Right ventricle myocardium inferior (tissue), 1 donor: ENCODE data around the gene MAFF. TPM values are rescaled to one million over a fixed set of nuclear protein-coding genes. Genes with fewer than 3 reads are reported as not detected.
A peak's percentile ranks its signal among the peaks of the same experiment; 100 is the strongest.
"Not testable (repeated sequence)": the region's sequence is repeated elsewhere in the genome, so short reads cannot be mapped to it uniquely, and the experiment has no call there.

Experiments
- ATAC-seq: fragments of 200-7000 bp; cut with Tn5 transposase; one replicate; pipeline ENCODE4 v1.9.1; 2020; ENCODE audit warnings: mild to moderate bottlenecking, moderate library complexity
- DNase-seq: peaks from one replicate; pipeline ENCODE4 v3.0.0; 2021; ENCODE audit errors: missing footprints
- intact Hi-C: fragments of 100-400 bp; cut with DNase I; formaldehyde crosslinking; loops from one replicate; pipeline ENCODE4 v1.11.0; 2022
- total RNA-seq: library from RNA; stranded (reverse); fragmentation: NEBNext Ultra II Directional; extraction: Animal tissue kit (Norgen Biotek cat#: 25700); gene quantifications from one replicate; pipeline ENCODE4 v1.2.1, GENCODE V29; 2021
- donor health status: DM: no; HTN: yes; CAD: no; lungs with severe emphysema.

Gene MAFF
- total RNA-seq, 1 donor from 2014 or later = 4.7 TPM

- no peak for ATAC-seq
- intact Hi-C loops = loop anchor here (5.0 kb wide), 1 partner anchor 142 kb away; the partner anchor contains the start of gene CSNK1E
- no peak for DNase-seq
These were observed 26.3 kb upstream of the MAFF start for GRCh38 chr22:38175206-38176118.

GRCh38 chr22:38176170-38176741, 25.5 kb upstream of the MAFF start:
- intact Hi-C loops = loop anchor here (5.0 kb wide), 1 partner anchor 141 kb away; the partner anchor contains the start of gene CSNK1E
- peak; percentile 86 for DNase-seq
- peak; percentile 66 for ATAC-seq

- no peak for DNase-seq
- intact Hi-C loops = loop anchor here (5.0 kb wide), 1 partner anchor 140 kb away; the partner anchor contains the start of gene CSNK1E
- no peak for ATAC-seq
These were observed 24.8 kb upstream of the MAFF start for GRCh38 chr22:38177044-38177443.

GRCh38 chr22:38177571-38177925, 24.2 kb upstream of the MAFF start:
- DNase-seq, ATAC-seq: not testable (repeated sequence)
- intact Hi-C loops = loop anchor here (5.0 kb wide), 1 partner anchor 140 kb away; the partner anchor contains the start of gene CSNK1E

- DNase-seq (no peak), ATAC-seq (peak; percentile 24)
- intact Hi-C loops = loop anchor here (5.0 kb wide), 1 partner anchor 139 kb away; the partner anchor contains the start of gene CSNK1E
These were observed 23.7 kb upstream of the MAFF start for GRCh38 chr22:38177926-38178604.

- DNase-seq = not testable (repeated sequence)
- intact Hi-C loops = loop anchor here (5.0 kb wide), 1 partner anchor 139 kb away; the partner anchor contains the start of gene CSNK1E
These were observed 23.2 kb upstream of the MAFF start for GRCh38 chr22:38178605-38178937.

GRCh38 chr22:38180841-38181452, 20.8 kb upstream of the MAFF start:
- DNase-seq (no peak), ATAC-seq (no peak)
- intact Hi-C loops = loop anchor here (5.0 kb wide), 1 partner anchor 91 kb away; the partner anchor contains the start of gene TMEM184B

More at GRCh38 chr22:38178605-38178937, 23.2 kb upstream of the MAFF start:
- not testable (repeated sequence) for ATAC-seq

GRCh38 chr22:38181453-38182200, 20.2 kb upstream of the MAFF start, which contains the start of gene PLA2G6:
PLA2G6 (minus strand) TSS chr22:38181830; CDS start chr22:38169426, 12,404 bp downstream.
- DNase-seq (peak; percentile 99), ATAC-seq (peak; percentile 98)
- intact Hi-C loops = loop anchor here (5.0 kb wide), 1 partner anchor 91 kb away; the partner anchor contains the start of gene TMEM184B

GRCh38 chr22:38184788-38185187, 17.0 kb upstream of the MAFF start:
- ATAC-seq (no peak), DNase-seq (no peak)
- intact Hi-C loops = loop anchor here (5.0 kb wide), 1 partner anchor 88 kb away; the partner anchor contains the start of gene TMEM184B

- DNase-seq (no peak), ATAC-seq (no peak)
- intact Hi-C loops = no loop called here
These were observed 15.4 kb upstream of the MAFF start for GRCh38 chr22:38186429-38186828.

- no peak for DNase-seq
- intact Hi-C loops = no loop called here
- ATAC-seq = no peak
These were observed 14.2 kb upstream of the MAFF start for GRCh38 chr22:38187413-38188212.

GRCh38 chr22:38189104-38189503, 12.7 kb upstream of the MAFF start:
- DNase-seq = no peak
- intact Hi-C loops = no loop called here
- no peak for ATAC-seq

- no peak for ATAC-seq
- intact Hi-C loops = no loop called here
- DNase-seq = no peak
These were observed 11.2 kb upstream of the MAFF start for GRCh38 chr22:38190581-38190980.

- intact Hi-C loops = no loop called here
- ATAC-seq = no peak
- DNase-seq = no peak
These were observed 10.7 kb upstream of the MAFF start for GRCh38 chr22:38191055-38191454.

- no peak for ATAC-seq
- no peak for DNase-seq
- intact Hi-C loops = no loop called here
These were observed 9.9 kb upstream of the MAFF start for GRCh38 chr22:38191731-38192474.

GRCh38 chr22:38192475-38192863, 9.3 kb upstream of the MAFF start:
- intact Hi-C loops = no loop called here
- ATAC-seq (no peak), DNase-seq (no peak)
